SK-N-SH treated with all-trans-retinoic acid at 6 μM for 48 hours (cell line): ENCODE measurements around the gene TMEM132D.

Experiments used
- ARNTL ChIP-seq: fragments of 450-650 bp; formaldehyde crosslinking; IDR thresholded peaks from 2 replicates; pipeline ENCODE4 v1.5.0; 2020; ENCODE audit warnings: low read depth, mild to moderate bottlenecking, moderate library complexity, borderline replicate concordance
- ISL1 ChIP-seq: fragments of 250-450 bp; sonication (Bioruptor Pico); IDR thresholded peaks from 2 replicates; pipeline ENCODE4 v2.1.2; 2022; ENCODE audit warnings: mild to moderate bottlenecking, moderate library complexity
- RARB ChIP-seq: fragments of 250-450 bp; sonication (Bioruptor Pico); IDR thresholded peaks from 2 replicates; pipeline ENCODE4 v1.8.0; 2021; ENCODE audit warnings: mild to moderate bottlenecking, moderate library complexity
- TCF4 ChIP-seq: fragments of 250-450 bp; sonication (Bioruptor Pico); IDR thresholded peaks from 2 replicates; pipeline ENCODE4 v1.8.0; 2021; ENCODE audit warnings: mild to moderate bottlenecking, moderate library complexity, borderline replicate concordance
- ZFP3 ChIP-seq: fragments of 250-450 bp; sonication (Bioruptor Pico); IDR thresholded peaks from 2 replicates; pipeline ENCODE4 v1.5.0; 2020; ENCODE audit warnings: mild to moderate bottlenecking, moderate library complexity
- ZFP30 ChIP-seq: fragments of 450-650 bp; formaldehyde crosslinking; IDR thresholded peaks from 2 replicates; pipeline ENCODE4 v1.5.0; 2022; ENCODE audit warnings: mild to moderate bottlenecking, moderate library complexity
- TF ChIP-seq, protein P1 (sequence below): fragments of 250-450 bp; sonication (Bioruptor Pico); IDR thresholded peaks from 2 replicates; pipeline ENCODE4 v1.8.0; 2021; ENCODE audit warnings: low read depth, mild to moderate bottlenecking, moderate library complexity, borderline replicate concordance
- TF ChIP-seq, protein P2 (sequence below): fragments of 250-450 bp; sonication (Bioruptor Pico); IDR thresholded peaks from 2 replicates; pipeline ENCODE4 v1.5.0; 2020; ENCODE audit warnings: mild to moderate bottlenecking, moderate library complexity

DNA sequence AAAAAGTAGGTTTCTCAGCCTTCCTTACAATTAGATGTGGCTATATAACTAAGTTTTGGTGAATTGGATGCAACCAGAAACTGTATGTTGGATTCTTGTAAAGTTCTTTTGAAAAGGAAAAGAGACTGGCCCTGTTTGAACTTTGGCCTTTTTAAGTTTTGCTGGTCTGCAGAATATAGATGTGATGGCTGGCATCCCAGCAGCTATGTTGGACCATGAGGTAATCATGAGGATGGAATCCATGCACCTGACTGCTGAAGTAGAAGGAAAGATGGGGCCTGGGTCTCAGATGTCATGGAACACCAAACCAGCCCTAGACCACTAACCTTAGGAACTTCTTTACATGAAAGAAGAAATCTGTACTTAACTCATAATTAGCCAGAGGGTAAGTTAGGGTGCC is 568.1 kb downstream of the TMEM132D start:
- TF ChIP-seq, protein P1, sequence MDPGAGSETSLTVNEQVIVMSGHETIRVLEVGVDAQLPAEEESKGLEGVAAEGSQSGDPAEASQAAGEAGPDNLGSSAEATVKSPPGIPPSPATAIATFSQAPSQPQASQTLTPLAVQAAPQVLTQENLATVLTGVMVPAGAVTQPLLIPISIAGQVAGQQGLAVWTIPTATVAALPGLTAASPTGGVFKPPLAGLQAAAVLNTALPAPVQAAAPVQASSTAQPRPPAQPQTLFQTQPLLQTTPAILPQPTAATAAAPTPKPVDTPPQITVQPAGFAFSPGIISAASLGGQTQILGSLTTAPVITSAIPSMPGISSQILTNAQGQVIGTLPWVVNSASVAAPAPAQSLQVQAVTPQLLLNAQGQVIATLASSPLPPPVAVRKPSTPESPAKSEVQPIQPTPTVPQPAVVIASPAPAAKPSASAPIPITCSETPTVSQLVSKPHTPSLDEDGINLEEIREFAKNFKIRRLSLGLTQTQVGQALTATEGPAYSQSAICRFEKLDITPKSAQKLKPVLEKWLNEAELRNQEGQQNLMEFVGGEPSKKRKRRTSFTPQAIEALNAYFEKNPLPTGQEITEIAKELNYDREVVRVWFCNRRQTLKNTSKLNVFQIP, result no peak
- TF ChIP-seq ZFP3, result no peak
- TF ChIP-seq ZFP30 (CRISPR knock-in tag), result no peak
- TF ChIP-seq ARNTL (CRISPR knock-in tag), result no peak
- no peak for TF ChIP-seq ISL1 (CRISPR knock-in tag)
- no peak for TF ChIP-seq RARB (CRISPR knock-in tag)
- no peak for TF ChIP-seq TCF4 (CRISPR knock-in tag)
- TF ChIP-seq, protein P2, sequence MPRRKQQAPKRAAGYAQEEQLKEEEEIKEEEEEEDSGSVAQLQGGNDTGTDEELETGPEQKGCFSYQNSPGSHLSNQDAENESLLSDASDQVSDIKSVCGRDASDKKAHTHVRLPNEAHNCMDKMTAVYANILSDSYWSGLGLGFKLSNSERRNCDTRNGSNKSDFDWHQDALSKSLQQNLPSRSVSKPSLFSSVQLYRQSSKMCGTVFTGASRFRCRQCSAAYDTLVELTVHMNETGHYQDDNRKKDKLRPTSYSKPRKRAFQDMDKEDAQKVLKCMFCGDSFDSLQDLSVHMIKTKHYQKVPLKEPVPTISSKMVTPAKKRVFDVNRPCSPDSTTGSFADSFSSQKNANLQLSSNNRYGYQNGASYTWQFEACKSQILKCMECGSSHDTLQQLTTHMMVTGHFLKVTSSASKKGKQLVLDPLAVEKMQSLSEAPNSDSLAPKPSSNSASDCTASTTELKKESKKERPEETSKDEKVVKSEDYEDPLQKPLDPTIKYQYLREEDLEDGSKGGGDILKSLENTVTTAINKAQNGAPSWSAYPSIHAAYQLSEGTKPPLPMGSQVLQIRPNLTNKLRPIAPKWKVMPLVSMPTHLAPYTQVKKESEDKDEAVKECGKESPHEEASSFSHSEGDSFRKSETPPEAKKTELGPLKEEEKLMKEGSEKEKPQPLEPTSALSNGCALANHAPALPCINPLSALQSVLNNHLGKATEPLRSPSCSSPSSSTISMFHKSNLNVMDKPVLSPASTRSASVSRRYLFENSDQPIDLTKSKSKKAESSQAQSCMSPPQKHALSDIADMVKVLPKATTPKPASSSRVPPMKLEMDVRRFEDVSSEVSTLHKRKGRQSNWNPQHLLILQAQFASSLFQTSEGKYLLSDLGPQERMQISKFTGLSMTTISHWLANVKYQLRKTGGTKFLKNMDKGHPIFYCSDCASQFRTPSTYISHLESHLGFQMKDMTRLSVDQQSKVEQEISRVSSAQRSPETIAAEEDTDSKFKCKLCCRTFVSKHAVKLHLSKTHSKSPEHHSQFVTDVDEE (CRISPR knock-in tag), result no peak
